HG02623 (cell line): ENCODE results near the gene MGST1.
A peak's percentile ranks its signal among the peaks of the same experiment; 100 is the strongest.

Experiments
- ATAC-seq: cut with Tn5 transposase; IDR thresholded peaks from one replicate; pipeline ENCODE4 v1.9.1; 2021; ENCODE audit warnings: moderate library complexity; ENCODE audit not compliant: unreplicated experiment

The MGST1 gene, protein sequence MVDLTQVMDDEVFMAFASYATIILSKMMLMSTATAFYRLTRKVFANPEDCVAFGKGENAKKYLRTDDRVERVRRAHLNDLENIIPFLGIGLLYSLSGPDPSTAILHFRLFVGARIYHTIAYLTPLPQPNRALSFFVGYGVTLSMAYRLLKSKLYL

DNA sequence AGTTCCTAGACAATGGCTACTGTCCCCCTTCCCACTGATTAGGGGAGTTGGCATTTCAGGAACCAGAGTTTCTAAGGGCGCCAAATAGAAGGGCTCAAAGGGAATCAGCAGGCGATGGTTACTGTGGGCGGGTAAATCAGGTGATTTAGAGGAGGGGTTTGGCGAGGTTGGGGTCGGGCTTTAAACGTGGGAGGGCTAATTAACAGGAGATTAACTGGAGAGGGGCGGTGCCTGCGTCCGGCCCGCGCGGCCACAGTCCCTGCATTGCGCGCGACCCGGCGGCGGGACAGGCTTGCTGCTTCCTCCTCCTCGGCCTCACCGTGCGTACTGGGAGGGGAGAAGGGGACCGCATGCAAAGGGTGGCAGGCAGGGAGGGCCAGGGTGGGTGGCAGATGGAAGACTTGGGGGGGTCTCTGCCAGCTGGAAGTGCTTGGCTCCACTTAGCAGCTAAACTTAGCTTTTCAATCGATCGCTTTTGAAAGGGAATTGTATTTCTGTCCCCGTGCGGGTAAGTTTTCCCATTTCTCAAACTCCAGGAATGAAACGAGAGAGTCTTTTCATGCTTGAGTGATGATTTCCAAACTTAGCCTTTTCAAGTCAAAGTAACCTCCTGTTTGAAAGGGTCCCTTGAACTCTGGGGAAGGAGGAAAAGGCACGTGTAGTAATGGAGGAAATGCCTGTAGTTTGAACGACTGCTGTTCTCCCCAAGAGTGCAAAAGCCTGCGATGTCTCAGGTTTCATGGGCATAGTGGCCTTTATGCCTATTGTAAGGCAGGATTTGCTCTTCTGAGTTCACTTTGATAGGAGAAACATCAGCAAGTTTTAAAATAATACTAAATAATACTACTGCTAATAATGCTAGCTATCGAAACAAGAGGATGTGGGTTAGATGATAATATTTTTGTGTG, at the start of gene MGST1:
Gene MGST1, plus strand, starts transcription at position 255 of the 908 bp plus-strand sequence. CDS start 6,608 bp downstream, outside the sequence.
- ATAC-seq: peak; percentile 59

DNA sequence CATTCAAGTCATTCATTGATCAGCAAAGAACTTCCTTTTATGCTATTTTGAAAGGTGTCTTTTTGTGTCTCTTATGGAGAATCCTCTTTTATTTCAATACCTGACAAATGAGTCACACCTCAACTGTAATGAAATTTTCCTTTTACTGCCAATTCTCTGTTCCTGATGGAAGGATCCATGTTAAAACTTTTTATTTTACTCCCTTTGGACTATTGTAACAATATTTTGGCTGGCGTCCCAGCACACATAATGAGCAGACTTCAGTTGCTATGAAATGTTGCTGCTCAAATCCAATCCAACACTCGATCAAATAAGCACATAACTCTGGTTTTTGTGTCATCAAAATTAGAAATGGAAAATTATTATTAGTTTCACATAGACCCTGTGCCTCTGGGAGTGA, 48.0 kb upstream of the MGST1 start:
- no peak for ATAC-seq

DNA sequence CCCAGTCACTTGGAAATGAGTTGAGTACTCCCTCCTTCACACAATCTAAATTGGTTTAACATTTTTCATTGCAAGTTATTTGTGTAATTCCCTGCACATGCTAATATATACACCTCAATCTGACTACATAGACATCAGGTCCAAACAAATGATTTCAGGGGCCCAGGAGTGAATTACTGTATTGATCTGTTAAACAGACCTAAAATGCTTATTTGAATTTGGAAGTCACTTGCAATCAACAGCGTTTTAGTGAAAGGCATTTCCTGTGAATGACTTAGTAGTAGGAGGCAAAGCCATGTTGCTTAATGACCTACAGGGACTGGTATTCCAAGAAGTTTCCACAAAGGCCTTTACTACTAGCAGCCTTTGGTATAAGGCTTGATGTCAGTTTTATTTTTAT, 47.3 kb upstream of the MGST1 start:
- no peak for ATAC-seq

DNA sequence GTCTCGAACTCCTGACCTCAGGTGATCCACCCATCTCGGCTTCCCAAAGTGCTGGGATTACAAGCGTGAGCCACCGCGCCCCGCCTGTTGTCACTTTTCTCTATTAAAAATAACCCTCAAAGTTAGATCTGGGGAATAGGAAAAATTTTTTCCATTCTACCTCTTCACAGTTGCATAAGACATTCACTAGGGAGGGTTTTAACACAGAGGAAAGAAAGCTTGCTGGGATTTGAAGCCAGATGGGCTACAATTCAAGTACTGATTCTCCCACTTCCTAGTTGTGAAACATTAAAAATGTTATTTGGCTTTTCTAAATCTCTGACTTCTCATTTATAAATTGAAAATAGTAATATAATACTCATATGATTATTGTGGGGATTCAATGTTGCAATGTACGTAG, 46.7 kb upstream of the MGST1 start:
- no peak for ATAC-seq

DNA sequence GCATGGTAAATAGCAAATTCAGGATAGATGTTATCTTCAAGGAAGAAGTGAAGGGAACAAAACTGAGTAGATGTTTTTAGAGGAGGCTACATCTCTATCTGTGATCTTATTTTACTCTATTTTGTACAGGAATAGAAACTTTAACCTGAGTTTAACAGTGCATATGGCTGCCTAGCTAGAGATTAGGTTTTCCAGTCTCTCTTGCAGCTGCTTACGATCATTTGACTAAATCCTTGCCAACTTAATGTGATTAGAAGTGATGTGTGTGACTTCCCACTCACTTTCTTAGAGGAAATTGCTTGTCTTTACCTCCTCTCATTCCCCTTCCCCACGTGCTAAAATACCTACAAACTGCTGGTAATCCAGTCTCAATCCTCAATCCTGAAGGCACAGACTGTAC, 43.5 kb upstream of the MGST1 start:
- ATAC-seq: no peak

DNA sequence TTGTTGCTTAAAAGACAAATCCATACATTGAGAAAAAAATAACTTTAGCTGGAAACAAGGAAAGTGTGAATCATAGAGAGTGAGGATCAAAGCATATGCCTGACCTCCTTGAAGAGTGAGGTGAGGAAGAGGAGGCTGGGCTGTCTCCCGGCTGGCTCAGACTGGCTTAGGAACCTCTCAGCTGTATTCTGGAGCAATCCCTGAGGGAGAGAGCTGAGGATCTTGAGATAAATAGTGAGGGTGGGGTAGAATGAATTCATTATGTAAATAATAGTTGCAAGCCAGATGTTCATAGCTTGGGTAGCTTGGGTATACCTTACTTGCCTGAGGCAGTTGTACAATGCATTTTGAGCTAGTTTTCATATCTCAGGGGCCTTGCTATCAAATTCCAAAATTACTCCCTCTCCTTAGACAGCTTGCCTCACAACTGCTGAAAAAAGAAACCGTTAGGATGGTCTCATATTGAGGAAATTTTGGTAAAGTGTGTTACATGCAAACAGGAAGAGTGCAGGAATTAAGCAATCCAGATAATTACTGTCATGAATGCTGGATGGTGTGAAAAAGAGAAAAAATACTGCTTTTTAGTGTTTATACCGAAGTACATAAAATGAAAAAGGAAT, 39.5 kb upstream of the MGST1 start:
- ATAC-seq: no peak

DNA sequence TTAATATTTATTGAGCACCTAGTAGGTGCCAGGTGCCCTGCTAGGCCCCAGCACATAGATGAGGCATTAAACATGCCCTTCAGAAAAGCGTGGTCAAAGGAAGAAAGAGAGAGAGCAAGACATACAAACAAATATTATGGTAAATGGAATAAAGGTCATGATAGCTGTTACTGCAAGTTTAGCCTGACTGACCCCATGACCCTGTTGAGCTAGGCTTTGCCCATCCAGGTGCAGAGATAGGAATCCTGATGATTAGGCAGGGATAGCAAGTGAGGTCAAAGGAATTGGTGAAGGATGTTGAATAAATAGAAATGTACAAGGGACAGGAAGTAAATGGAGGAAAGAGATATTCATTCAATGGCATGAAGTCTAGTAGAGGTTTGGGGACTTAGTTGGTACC, 36.5 kb upstream of the MGST1 start:
- ATAC-seq: no peak

DNA sequence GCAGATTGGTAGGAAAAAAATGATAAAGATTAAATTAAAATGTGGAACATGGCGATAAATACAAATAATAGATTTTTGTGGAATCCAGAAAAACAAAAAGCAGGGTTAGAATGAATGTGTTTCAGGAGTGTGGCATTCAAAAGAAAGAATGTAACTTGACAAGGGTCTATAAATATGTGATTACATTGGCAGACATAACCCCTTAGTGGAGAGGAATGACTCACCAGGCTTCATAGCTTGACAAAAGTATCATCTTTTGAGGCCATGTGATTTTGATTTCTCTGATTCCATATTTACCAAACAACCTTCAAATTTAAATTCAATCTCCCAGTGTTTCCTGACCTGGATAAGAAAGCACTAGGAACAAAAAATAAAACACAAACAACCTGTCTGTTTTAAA, 24.4 kb upstream of the MGST1 start:
- ATAC-seq: no peak

DNA sequence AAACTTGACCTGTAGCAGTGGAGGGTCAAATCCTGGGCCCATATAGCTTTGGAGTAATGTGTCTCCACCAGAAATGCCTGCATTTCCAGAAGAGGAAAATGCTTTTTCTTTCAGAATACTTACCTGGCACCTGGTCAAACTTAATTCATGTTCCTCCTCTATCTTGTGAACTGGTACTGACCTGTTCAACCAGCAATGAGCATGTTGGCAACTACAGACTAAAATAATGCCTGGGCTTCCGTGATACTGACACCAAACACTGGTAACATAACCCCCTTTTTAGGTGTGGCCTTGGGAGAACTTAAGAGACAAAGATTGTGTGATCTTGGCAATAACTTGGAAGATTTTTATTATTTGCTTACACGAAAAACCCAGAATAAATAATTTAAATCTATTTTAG, 23.8 kb upstream of the MGST1 start:
- no peak for ATAC-seq

DNA sequence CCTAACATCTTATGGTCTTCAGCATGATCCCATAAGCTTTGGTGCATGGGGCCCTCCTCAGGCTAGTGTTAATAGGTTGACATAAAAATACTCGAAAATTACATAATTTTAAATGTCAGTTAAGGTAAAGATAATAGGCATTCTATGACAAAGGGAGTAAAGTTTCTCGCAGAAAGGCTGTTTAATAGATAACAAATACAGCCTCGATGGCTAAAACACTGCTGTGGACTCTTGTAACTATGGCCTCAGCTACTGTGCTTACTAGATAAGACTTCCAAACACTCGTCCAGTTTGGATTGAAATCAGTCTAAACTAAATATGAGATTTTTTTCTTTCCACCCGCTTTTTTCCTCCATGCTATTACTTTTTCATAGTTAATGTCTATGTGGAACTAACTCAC, 23.2 kb upstream of the MGST1 start:
- no peak for ATAC-seq

DNA sequence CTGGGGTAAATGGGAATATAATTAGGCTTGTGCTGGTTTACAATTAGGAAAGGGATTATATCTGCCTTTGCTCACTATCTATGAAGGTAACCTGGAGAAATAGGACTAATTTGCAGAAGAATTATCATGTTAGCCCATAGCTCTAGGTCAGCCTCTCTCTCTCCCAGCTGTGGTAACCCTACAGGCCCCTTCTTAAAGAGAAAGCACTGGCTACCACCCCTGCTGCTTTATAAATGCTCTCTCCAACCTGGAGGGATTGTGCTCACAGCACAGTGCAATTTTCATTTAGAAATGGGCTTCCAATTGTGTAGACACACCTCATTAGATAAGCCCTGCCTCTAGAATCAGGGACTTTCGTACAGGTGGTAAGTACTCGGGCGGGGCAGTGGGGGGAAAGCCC, 22.7 kb upstream of the MGST1 start:
- no peak for ATAC-seq

DNA sequence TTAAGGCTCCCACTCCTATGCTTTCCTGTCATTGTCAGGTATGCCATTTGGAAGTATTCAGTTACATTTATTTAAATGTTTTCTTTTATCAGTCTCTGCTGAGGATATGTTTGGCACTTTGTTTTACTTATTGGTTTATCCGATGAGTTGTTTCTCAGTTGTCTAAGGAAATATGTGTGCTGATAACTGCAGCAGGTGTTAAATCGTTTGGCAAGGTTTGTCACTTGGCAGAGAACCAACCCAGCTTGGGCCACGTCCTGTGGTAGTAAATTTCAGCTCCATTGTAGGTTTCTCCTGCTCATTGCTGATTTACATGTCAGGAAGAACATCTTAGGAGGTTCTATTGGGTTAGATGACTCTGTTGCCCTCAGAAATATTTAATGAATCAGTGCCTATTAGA, 22.0 kb upstream of the MGST1 start:
- no peak for ATAC-seq

DNA sequence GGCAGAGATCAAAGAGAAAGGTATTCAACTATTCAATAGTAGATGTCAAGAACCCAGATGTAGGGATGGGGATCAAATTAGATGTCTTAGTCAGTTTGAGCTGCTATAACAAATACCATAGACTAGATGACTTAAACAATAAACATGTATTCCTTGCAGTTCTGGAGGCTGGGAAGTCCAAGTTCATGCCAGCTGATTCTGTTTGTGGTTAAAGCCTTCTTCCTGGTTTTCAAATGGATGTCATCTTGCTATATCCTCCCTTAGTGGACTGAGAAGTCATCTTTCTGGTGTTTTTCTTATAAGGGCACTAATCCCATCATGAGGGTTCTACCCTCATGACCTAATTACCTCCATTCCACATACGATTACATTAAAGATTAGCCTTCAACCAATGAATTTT, 19.5 kb upstream of the MGST1 start:
- no peak for ATAC-seq

DNA sequence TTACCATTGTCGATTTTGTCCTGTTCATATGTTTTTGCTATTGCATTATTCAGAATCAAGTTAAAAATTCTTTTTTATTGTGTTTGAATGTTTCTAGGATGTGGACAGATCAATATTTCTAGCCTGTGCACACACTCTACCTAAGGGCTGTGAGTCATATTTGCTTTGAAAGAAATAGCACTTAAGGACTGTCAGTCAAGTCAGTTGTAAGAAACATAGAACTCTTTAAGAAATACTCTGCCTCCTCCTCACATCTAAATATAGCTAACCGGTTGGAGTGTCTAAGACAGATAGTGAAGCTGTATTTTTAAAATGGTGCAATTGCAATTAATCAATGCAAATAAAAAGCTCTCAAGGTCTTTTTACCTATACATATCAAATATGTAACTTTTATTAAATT, 17.9 kb upstream of the MGST1 start:
- no peak for ATAC-seq

DNA sequence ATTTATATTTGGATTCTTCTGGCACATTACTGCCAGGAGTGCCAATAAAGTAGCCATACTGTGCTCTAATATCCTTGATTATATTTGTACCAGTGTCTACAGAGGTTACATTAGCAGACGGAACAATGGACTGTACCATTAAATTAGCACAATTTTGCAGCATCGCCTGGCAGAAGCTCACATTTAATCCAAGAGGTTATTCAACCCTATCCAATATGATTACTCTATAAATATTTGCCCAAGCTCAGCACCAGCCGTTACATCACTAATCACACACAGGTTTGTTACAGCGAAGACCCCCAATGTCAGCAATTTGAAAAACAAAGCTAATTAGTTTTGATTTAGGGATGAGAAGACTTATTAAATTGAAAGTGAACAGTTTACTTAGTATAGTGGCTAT, 16.9 kb upstream of the MGST1 start:
- ATAC-seq: no peak

DNA sequence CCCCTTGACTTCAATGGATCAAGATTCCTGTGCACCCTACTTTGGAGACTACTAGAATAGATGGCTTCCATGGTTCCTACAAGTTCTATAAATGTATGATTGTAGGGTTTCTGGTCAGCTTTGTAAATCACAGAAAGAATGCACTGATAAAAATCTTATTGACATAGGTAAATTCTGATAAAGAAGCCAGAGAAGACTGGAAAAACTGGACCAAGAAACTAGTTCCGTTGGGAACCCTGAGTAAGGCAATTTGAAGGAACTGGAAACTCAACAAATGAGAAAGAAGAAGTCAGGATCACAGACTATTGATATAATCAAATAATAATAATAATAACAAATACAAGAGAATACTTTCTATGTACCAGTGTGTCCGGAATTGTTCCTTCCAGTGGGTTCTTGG, 15.4 kb upstream of the MGST1 start:
- no peak for ATAC-seq

DNA sequence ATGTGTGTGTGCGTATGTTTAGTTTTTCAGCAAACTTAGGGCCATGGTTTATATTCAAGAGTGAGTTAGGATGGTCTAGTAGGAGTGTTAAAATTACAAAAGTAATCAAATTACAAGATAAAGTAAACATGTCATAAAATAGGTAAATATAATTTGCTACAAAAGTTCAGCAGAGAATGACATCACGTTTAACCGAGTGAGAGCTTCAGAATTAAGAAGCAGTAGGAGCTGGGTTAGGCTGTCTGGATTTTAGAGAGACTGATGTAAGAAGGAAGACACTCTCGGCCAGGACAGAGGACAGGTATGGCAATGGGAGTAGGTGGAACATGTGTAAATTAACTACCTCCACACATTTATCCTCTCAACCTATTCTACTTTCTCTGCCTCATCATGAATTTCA, 11.6 kb upstream of the MGST1 start:
- no peak for ATAC-seq

DNA sequence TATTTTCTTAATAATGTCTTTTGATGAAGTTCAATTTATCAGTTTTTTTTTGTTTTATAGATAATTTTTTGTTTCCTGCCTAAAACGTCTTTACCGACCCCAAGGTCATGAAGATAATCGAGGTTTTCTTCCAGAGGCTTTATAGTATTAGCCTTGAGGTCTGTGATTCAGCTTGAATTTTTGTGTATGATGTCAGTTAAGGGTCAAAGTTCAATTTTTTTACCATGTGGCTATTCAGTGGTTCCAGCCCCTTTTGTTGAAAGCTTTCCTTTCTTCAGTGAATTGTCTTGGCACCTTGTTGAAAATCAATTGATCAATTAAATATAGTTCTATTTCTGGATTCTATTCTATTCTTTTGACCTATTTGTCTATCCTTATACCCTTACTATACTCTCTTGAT, 3.2 kb upstream of the MGST1 start:
- ATAC-seq: no peak

DNA sequence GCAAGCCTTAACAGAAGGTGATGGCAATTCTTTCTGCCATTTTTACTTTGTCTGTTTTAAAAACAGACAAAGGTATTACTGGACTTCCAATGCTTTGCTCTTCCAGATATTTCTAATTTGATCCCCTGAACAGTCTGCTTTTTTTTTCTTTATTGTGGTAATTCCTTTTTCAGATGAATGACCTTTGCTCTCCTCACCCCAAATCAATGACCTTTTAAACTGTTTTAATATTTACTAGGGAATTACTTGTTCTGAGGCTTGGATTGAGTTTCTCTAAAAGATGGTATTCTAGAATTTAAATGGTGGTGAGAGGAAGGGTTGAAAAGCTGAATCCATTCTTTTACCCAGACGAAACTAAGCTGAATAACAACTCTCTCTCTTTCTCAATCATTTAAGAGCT, 2.3 kb upstream of the MGST1 start:
- no peak for ATAC-seq

DNA sequence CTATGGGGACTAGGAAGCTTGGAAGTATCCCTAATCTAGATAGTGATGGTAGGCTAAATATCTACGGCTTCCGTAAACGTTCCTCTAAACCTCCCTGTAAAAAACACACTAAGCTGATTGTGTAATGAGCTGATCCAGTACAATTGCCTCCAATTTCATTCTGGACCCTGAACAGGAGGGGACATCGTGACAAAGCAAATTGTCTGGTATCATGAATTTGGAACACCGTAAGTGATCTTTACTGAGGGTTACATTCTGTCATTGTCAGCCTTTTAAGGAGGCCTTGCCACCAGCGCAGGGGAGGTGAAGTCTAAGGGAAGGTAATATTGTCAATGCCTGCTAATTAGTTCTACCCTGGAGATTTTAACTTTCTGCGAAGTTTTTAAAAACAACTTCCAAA, 487 bp upstream of the MGST1 start:
- ATAC-seq: no peak

DNA sequence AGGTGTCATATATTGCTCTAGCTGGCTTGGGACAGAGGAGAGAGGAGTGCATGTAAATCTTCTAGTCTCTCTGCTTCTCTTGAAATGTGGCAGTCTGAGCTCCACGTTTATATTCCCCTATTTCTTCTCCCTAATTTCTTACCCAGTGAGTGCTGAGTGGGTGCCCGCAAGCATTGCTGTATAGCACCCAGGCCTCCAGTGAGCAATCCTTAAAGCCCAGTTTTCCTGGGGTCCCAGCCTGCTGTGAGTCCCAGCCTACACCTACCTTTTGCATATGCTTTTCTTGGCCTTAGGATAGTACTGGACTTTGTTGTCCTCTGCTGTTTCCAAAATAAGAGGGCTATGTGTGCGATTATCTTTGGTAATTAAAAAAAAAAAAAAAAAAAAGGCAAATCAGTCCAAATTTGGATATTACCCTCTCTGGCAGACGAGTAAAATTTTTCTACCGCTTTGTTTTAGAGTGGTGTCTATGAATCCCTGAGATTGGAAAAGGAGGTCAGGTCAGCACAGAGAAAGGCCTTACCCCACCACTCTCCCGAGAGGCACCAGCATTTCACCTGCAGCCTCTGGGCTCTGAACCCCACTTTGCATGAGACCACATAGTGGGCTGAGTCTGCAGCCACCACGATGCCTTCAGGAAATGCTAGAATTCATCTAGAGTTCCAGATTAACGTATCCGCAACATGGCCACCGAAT, 1.1 kb downstream of the MGST1 start:
- ATAC-seq: peak; percentile 43

DNA sequence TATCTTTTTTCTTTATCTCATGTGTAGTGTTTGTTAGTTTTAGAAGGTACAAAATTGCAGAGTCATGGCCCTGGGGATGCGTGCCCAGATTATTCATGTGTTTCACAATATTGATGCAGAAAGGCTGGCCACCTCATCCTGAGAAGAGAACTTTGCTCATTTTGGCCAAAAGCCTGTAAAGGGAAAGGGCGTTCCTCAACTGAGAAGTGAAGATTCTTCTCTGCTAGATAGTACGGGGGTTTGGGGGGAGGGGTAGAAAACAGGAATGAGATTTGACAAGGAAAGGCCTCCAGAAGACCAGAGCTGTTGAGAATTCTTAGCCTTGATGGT, 1.7 kb downstream of the MGST1 start:
- peak; percentile 34 for ATAC-seq
